Suprapubic skin (tissue), 4 donors: ENCODE data around the gene STAP1. TPM values are rescaled to one million over a fixed set of nuclear protein-coding genes. Genes with fewer than 3 reads are reported as not detected.

Experiments
- DNase-seq, 2 donors: peaks; one replicate each; pipeline ENCODE4 v3.0.0-alpha.2; 2019; ENCODE audit warnings: low spot score in 2 of 2
- H3K27ac ChIP-seq: fragments of 200-600 bp; sonication (generic); one replicate; pipeline ENCODE4 v1.5.1; 2019
- H3K27me3 ChIP-seq: fragments of 200-600 bp; sonication (generic); one replicate; pipeline ENCODE4 v1.5.1; 2019
- H3K36me3 ChIP-seq: fragments of 200-600 bp; sonication (generic); one replicate; pipeline ENCODE4 v1.5.1; 2019
- H3K4me1 ChIP-seq: fragments of 200-600 bp; sonication (generic); one replicate; pipeline ENCODE4 v1.5.1; 2019
- H3K4me3 ChIP-seq: fragments of 200-600 bp; sonication (generic); one replicate; pipeline ENCODE4 v1.5.1; 2019; ENCODE audit warnings: mild to moderate bottlenecking
- H3K9me3 ChIP-seq: fragments of 200-600 bp; sonication (generic); one replicate; pipeline ENCODE4 v1.5.1; 2019
- CTCF ChIP-seq, 2 donors: fragments of 200-600 bp in 1 of 2; fragments of 450-650 bp in 1 of 2; sonication (generic) in 1 of 2; IDR thresholded peaks; one replicate each; pipeline ENCODE4 v1.5.1; 2016 to 2019; ENCODE audit warnings: antibody characterized with exemption in 2 of 2, mild to moderate bottlenecking in 1 of 2, moderate library complexity in 1 of 2
- EP300 ChIP-seq: sonication (generic); formaldehyde crosslinking; IDR thresholded peaks from one replicate; pipeline ENCODE4 v1.6.1; 2017; ENCODE audit warnings: antibody characterized with exemption
- POLR2A ChIP-seq, 2 donors: fragments of 450-650 bp; IDR thresholded peaks; one replicate each; pipeline ENCODE4 v1.6.1; 2017; ENCODE audit warnings: antibody characterized with exemption in 2 of 2, mild to moderate bottlenecking in 2 of 2, moderate library complexity in 2 of 2
- POLR2AphosphoS5 ChIP-seq, 3 donors: sonication (generic); formaldehyde crosslinking; IDR thresholded peaks; one replicate each; pipeline ENCODE4 v1.6.1; 2017; ENCODE audit warnings: antibody characterized with exemption in 3 of 3
- WGBS: methylation state at CpG from one replicate; pipeline ENCODE4 v1.1.5; 2018; 5-methylcytosine and 5-hydroxymethylcytosine counted together
- total RNA-seq, 4 donors: library from RNA; depleted of rRNA; stranded (reverse); fragments of >200 nt; gene quantifications; one replicate each; pipeline ENCODE4 v1.1.0, GENCODE V29; 2016

STAP1 gene
- total RNA-seq, 4 donors from 2014 or later = 0.55 TPM; not detected in 3

- Histone ChIP-seq H3K9me3 (no peaks in the 10 kb centered on the region), H3K4me1 (no peaks in the 10 kb centered on the region), H3K27me3 (no peaks in the 10 kb centered on the region), H3K4me3 (no peak overlapping the region), H3K27ac (no peak overlapping the region), H3K36me3 (no peaks in the 10 kb centered on the region)
- DNase-seq = no peak
- WGBS = 62% methylated on average over 3 of the region's 3 CpGs
- TF ChIP-seq EP300 (no peak), CTCF (IDR thresholded peaks at IDR 0.05) (no peak)
Observed at GRCh38 chr4:67580577-67580976, 22.1 kb downstream of the STAP1 start.

GRCh38 chr4:67581208-67581857, 22.8 kb downstream of the STAP1 start:
- no peak for TF ChIP-seq POLR2AphosphoS5 (IDR thresholded peaks at IDR 0.05)
- no peak for TF ChIP-seq EP300
- no peak for TF ChIP-seq POLR2A (IDR thresholded peaks at IDR 0.05)
- TF ChIP-seq CTCF (IDR thresholded peaks at IDR 0.05) = no peak
- Histone ChIP-seq H3K9me3 (no peaks in the 10 kb centered on the region), H3K36me3 (no peaks in the 10 kb centered on the region), H3K27me3 (no peaks in the 10 kb centered on the region), H3K4me3 (no peak overlapping the region), H3K27ac (no peak overlapping the region), H3K4me1 (no peaks in the 10 kb centered on the region)
- 46% methylated on average over 8 of the region's 8 CpGs for WGBS
- DNase-seq = no peak

GRCh38 chr4:67581913-67582312, 23.4 kb downstream of the STAP1 start:
- no peak for DNase-seq
- Histone ChIP-seq H3K9me3 (no peaks in the 10 kb centered on the region), H3K4me3 (no peak overlapping the region), H3K27ac (no peak overlapping the region), H3K27me3 (no peaks in the 10 kb centered on the region), H3K4me1 (no peaks in the 10 kb centered on the region), H3K36me3 (no peaks in the 10 kb centered on the region)
- 95% methylated on average over 2 of the region's 2 CpGs for WGBS
- TF ChIP-seq POLR2AphosphoS5 (IDR thresholded peaks at IDR 0.05) (no peak), CTCF (IDR thresholded peaks at IDR 0.05) (no peak), POLR2A (IDR thresholded peaks at IDR 0.05) (no peak), EP300 (no peak)

GRCh38 chr4:67584496-67584895, 26.0 kb downstream of the STAP1 start:
- H3K27ac ChIP-seq = no peak overlapping the region
- no peaks in the 10 kb centered on the region for H3K27me3 ChIP-seq
- no peak overlapping the region for H3K4me3 ChIP-seq
- no peaks in the 10 kb centered on the region for H3K36me3 ChIP-seq
- H3K4me1 ChIP-seq = no peaks in the 10 kb centered on the region
- no peak for DNase-seq
- H3K9me3 ChIP-seq = no peaks in the 10 kb centered on the region
- TF ChIP-seq CTCF (IDR thresholded peaks at IDR 0.05) (no peak), POLR2A (IDR thresholded peaks at IDR 0.05) (no peak), POLR2AphosphoS5 (IDR thresholded peaks at IDR 0.05) (no peak), EP300 (no peak)

- H3K36me3 ChIP-seq = no peaks in the 10 kb centered on the region
- no peak for TF ChIP-seq POLR2AphosphoS5 (IDR thresholded peaks at IDR 0.05)
- TF ChIP-seq POLR2A (IDR thresholded peaks at IDR 0.05) = no peak
- no peak for TF ChIP-seq EP300
- H3K4me1 ChIP-seq = no peaks in the 10 kb centered on the region
- H3K27ac ChIP-seq = no peak overlapping the region
- no peaks in the 10 kb centered on the region for H3K9me3 ChIP-seq
- DNase-seq = no peak
- 90% methylated on average over 3 of the region's 3 CpGs for WGBS
- H3K27me3 ChIP-seq = no peaks in the 10 kb centered on the region
- no peak overlapping the region for H3K4me3 ChIP-seq
Observed at GRCh38 chr4:67587156-67587555, 28.6 kb downstream of the STAP1 start.

- no peak for TF ChIP-seq EP300
- Histone ChIP-seq H3K27me3 (no peaks in the 10 kb centered on the region), H3K4me3 (no peak overlapping the region), H3K4me1 (no peaks in the 10 kb centered on the region), H3K27ac (no peak overlapping the region), H3K9me3 (peaks cover 2% of the 10 kb centered on the region), H3K36me3 (no peaks in the 10 kb centered on the region)
- DNase-seq = no peak
- 58% methylated on average over 2 of the region's 2 CpGs for WGBS
Observed at GRCh38 chr4:67593741-67594175, 35.2 kb downstream of the STAP1 start.
